ENCODE data around the gene MATR3.
"Not testable (repeated sequence)": the region's sequence is repeated elsewhere in the genome, so short reads cannot be mapped to it uniquely, and the experiment has no call there.

MATR3 gene

DNA sequence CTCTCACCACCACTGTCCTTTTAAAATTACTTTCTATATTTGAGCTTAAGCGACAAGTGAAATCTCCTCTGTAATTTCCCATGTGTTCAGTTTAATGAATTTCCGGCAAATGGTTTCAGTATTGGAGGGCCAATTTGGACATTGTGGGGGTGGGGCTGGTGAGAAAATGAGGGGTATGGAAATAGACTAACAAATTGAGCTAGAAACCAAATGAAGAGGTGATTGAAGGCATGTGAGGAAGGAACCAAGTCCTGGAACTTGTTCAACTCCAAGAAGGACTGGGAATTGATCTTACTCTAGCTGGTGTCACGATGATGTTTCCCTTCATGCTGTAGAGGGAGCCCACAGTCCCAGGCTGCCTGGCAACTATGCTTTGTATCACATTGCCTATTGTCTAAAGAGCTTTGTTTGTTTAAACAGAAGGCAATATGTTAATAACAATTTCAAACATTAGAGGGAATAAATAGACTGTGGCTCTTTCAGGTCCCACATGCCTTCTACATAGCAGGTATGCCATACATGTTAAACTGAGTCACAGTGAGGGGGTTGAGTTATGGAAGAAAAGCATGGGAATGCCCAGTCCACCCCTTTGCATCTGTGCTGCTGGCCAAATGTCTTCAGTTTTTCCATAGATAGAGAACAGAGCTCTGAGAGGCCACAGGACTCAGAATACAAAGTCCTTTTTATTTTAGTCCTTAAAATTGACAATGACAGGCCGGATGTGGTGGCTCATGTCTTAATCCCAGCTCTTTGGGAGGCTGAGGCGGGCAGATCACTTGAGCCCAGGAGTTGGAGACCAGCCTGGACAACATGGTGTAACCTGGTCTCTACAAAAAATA lies 25.0 kb upstream of the MATR3 start:
- Histone ChIP-seq H3K4me3 (replicated peaks; ENCODE audit: low read depth, low read length) (peak overlapping the region; percentile 31), H3K27me3 (replicated peaks; ENCODE audit: control insufficient read depth, insufficient read depth, low read length) (no peaks in the 10 kb centered on the region), H3K36me3 (ENCODE audit: control insufficient read depth, insufficient read depth, low read length) (no peaks in the 10 kb centered on the region)
- no peak for DNase-seq (ENCODE audit: extremely low read depth, insufficient read length)
- TF ChIP-seq, protein P1, sequence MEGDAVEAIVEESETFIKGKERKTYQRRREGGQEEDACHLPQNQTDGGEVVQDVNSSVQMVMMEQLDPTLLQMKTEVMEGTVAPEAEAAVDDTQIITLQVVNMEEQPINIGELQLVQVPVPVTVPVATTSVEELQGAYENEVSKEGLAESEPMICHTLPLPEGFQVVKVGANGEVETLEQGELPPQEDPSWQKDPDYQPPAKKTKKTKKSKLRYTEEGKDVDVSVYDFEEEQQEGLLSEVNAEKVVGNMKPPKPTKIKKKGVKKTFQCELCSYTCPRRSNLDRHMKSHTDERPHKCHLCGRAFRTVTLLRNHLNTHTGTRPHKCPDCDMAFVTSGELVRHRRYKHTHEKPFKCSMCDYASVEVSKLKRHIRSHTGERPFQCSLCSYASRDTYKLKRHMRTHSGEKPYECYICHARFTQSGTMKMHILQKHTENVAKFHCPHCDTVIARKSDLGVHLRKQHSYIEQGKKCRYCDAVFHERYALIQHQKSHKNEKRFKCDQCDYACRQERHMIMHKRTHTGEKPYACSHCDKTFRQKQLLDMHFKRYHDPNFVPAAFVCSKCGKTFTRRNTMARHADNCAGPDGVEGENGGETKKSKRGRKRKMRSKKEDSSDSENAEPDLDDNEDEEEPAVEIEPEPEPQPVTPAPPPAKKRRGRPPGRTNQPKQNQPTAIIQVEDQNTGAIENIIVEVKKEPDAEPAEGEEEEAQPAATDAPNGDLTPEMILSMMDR (IDR thresholded peaks at IDR 0.05; ENCODE audit: insufficient read depth, low read length, poor library complexity, severe bottlenecking): peak; percentile 44

DNA sequence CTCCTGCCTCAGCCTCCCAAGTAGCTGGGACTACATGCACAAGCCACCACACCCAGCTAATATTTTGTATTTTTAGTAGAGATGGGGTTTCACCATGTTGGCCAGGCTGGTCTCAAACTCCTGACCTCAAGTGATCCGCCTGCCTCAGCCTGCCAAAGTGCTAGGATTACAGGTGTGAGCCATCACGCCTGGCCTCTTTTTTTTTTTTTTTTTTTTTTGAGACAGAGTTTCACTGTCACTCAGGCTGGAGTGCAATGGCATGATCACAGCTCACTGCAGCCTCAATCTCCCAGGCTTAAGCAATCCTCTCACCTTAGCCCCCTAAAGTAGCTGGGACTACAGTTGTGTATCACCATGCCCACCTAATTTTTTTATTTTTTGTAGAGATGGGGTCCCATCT lies 22.8 kb upstream of the MATR3 start:
- H3K4me3 ChIP-seq (replicated peaks; ENCODE audit: low read depth, low read length); DNase-seq (ENCODE audit: extremely low read depth, insufficient read length); H3K36me3 ChIP-seq (ENCODE audit: control insufficient read depth, insufficient read depth, low read length): not testable (repeated sequence)

DNA sequence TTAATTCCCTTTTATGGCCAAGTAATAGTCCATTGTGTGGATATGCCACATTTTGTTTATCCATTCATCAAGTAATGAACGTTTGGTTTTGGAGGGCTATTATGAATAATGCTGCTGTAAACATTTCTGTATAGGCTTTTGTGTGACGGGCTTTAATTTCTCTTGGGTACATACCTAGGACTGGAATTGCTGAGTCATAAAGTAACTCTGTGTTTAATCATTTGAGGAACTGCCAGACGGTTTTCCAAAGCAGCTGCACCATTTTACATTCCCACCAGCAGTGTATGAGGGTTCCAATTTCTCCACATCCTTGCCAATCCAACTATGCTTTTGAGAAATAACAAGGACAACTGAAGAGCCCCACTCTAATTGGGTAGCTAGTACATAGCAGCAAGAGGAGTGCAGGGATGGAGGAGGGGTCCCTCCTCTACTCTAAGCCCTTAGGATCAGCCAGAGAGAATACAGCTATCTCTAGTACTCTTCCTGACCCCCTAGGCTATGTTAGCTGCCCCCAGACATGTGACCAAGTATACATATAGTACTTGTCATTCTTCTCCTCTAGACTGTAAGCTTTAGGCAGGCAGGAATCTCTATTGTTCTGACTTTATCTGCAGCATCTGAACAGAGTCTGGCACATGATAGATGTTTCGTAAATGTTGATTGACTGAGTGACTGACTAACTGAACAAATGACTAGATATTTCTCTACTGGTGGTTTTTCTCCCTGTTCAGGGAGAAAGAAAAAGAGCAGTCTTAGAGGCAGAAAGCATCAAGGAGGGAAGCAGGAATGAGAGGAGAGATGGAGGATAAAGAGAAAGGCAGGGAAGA lies 22.1 kb upstream of the MATR3 start:
- Histone ChIP-seq H3K27me3 (replicated peaks; ENCODE audit: control insufficient read depth, insufficient read depth, low read length) (no peaks in the 10 kb centered on the region), H3K36me3 (ENCODE audit: control insufficient read depth, insufficient read depth, low read length) (peaks cover 3% of the 10 kb centered on the region; the same call in 1 of the 2 replicates), H3K4me3 (replicated peaks; ENCODE audit: low read depth, low read length) (no peak overlapping the region)
- DNase-seq (ENCODE audit: extremely low read depth, insufficient read length): no peak
- TF ChIP-seq, protein P1 (IDR thresholded peaks at IDR 0.05; ENCODE audit: insufficient read depth, low read length, poor library complexity, severe bottlenecking): no peak

More for the DNA sequence above, 22.8 kb upstream of the MATR3 start:
- H3K27me3 ChIP-seq (replicated peaks; ENCODE audit: control insufficient read depth, insufficient read depth, low read length): not testable (repeated sequence)

DNA sequence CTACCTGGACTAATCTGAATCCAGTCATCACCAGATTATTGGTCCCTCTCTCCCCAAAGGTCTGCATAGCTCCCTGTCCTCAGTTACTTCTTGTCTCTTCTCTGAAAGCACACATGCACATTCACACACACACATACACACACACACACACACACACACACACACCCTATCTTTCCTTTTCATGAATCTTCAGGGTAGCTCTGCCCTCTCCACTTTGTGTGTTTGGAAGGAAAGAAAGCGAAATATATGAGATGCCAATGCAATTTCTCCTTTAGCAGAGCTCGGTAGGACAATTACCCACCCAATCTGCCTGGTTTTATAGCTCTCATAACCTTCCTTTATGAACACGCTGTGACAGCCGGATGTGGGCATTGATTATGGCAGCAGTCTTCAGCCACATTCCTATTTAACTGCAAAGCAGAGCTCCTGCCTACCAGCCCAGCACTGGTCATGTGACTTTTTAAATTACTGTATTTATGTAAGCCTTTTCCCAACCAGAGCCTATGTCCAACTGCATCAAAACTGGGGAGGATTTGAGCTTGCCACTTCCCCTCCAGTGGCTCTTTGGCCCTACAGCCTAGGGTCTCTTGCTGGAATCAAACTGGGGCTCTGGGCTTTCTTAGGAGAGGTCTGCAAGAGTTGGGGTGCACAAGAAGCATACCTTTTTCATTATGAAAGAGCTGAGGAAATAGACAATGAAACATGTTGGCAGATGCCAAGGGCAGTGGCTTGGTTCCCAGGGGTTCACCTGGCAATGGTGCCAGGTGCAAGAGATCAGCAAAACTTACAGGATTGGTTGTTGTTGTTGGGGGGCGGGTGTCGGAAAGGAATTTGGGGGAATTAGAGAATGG lies 20.8 kb upstream of the MATR3 start:
- DNase-seq (ENCODE audit: extremely low read depth, insufficient read length): no peak
- Histone ChIP-seq H3K36me3 (ENCODE audit: control insufficient read depth, insufficient read depth, low read length) (peaks cover 8% of the 10 kb centered on the region; the same call in 1 of the 2 replicates), H3K27me3 (replicated peaks; ENCODE audit: control insufficient read depth, insufficient read depth, low read length) (no peaks in the 10 kb centered on the region), H3K4me3 (replicated peaks; ENCODE audit: low read depth, low read length) (peak overlapping the region; percentile 79; the same call in 1 of the 2 replicates)
- TF ChIP-seq, protein P1 (IDR thresholded peaks at IDR 0.05; ENCODE audit: insufficient read depth, low read length, poor library complexity, severe bottlenecking): no peak

DNA sequence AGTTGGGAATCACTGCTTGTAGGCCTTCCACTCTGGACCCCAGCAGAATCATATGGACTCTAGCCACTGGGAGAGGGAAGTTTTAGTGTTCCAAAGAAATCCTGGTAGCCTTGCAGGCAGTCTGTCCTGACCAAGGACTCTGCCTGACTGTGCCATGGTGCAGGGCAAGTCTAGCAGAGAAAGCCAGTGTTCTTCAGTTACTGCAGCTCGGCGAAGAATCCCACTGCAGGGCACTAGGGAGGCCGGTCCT lies 20.3 kb upstream of the MATR3 start:
- no peaks in the 10 kb centered on the region for H3K27me3 ChIP-seq (replicated peaks; ENCODE audit: control insufficient read depth, insufficient read depth, low read length)
- H3K36me3 ChIP-seq (ENCODE audit: control insufficient read depth, insufficient read depth, low read length): peaks cover 8% of the 10 kb centered on the region; the same call in 1 of the 2 replicates
- TF ChIP-seq, protein P1 (IDR thresholded peaks at IDR 0.05; ENCODE audit: insufficient read depth, low read length, poor library complexity, severe bottlenecking): no peak
- peak overlapping the region; percentile 79 for H3K4me3 ChIP-seq (replicated peaks; ENCODE audit: low read depth, low read length)
- no peak for DNase-seq (ENCODE audit: extremely low read depth, insufficient read length)

Data from GM06990 (cell line).